Glomerular visceral epithelial cell (primary cell): ENCODE results near the gene ERI3.

ENCODE experiments used
- DNase-seq: peaks from one replicate; pipeline ENCODE4 v3.0.0-alpha.2; 2016; ENCODE audit errors: extremely low spot score

ERI3 gene

GRCh38 chr1:44283524-44284173 lies 71.4 kb downstream of the ERI3 start:
- DNase-seq: no peak

GRCh38 chr1:44282704-44283426 lies 72.2 kb downstream of the ERI3 start:
- no peak for DNase-seq

GRCh38 chr1:44281962-44282703 lies 72.9 kb downstream of the ERI3 start:
- no peak for DNase-seq

- DNase-seq: no peak
Measured at GRCh38 chr1:44276901-44277300, 78.2 kb downstream of the ERI3 start.

GRCh38 chr1:44275991-44276405 lies 79.1 kb downstream of the ERI3 start:
- no peak for DNase-seq

- DNase-seq: no peak
Measured at GRCh38 chr1:44275296-44275962, 79.6 kb downstream of the ERI3 start.

GRCh38 chr1:44273560-44274350 lies 81.3 kb downstream of the ERI3 start:
- DNase-seq: no peak

- DNase-seq: no peak
Measured at GRCh38 chr1:44272992-44273391, 82.1 kb downstream of the ERI3 start.

GRCh38 chr1:44271646-44272045 lies 83.4 kb downstream of the ERI3 start:
- no peak for DNase-seq

- DNase-seq: no peak
Measured at GRCh38 chr1:44270686-44271628, 84.1 kb downstream of the ERI3 start.

GRCh38 chr1:44268054-44268453 lies 87.0 kb downstream of the ERI3 start:
- no peak for DNase-seq

- no peak for DNase-seq
Measured at GRCh38 chr1:44267438-44267837, 87.6 kb downstream of the ERI3 start.

GRCh38 chr1:44266400-44267344 lies 88.4 kb downstream of the ERI3 start:
- no peak for DNase-seq

- no peak for DNase-seq
Measured at GRCh38 chr1:44265656-44266358, 89.2 kb downstream of the ERI3 start.

- DNase-seq: no peak
Measured at GRCh38 chr1:44264451-44264771, 90.6 kb downstream of the ERI3 start.

GRCh38 chr1:44263568-44264450 lies 91.2 kb downstream of the ERI3 start:
- no peak for DNase-seq

- DNase-seq: no peak
Measured at GRCh38 chr1:44262816-44263567, 92.1 kb downstream of the ERI3 start.
